IMR-90 (cell line): ENCODE results near the gene NUP50. TPM values are rescaled to one million over a fixed set of nuclear protein-coding genes. Genes with fewer than 3 reads are reported as not detected.

Source experiments
- ATAC-seq: fragments of 200-7000 bp; cut with Tn5 transposase; 2 replicates; pipeline ENCODE4 v1.9.1; 2020; ENCODE audit warnings: low read depth, mild to moderate bottlenecking, moderate library complexity
- BruUV-seq: library from RNA; stranded (reverse); fragments of 400-500 nt; replicated peaks from 2 replicates; lab custom pipeline; 2021; lab: Mats Ljungman, UMichigan
- CTCF ChIA-PET: fragments of 300-600 bp; formaldehyde crosslinking; extraction: SDS; loops from one replicate; lab custom pipeline; 2021; ENCODE audit warnings: antibody characterized with exemption; lab: Yijun Ruan, JAX
- POLR2A ChIA-PET: fragments of 300-600 bp; sonication (Branson Sonifier 250); formaldehyde crosslinking; loops from one replicate; lab custom pipeline; 2022; ENCODE audit warnings: antibody characterized with exemption; ENCODE audit not compliant: unreplicated experiment; lab: Charles Lee
- DNase-seq: peaks from one replicate; pipeline ENCODE4 v3.0.0; 2013
- H2AFZ ChIP-seq: replicated peaks from 2 replicates; pipeline ENCODE3; 2013; ENCODE audit warnings: low read length, mild to moderate bottlenecking; ENCODE audit not compliant: poor library complexity
- H2AK5ac ChIP-seq: 2 replicates; pipeline ENCODE4 v1.6.1; 2013; ENCODE audit warnings: low read depth, low read length, inconsistent platforms
- H2AK9ac ChIP-seq: replicated peaks from 2 replicates; pipeline ENCODE3; 2013; ENCODE audit warnings: mild to moderate bottlenecking, low read depth, low read length, moderate library complexity; ENCODE audit not compliant: poor library complexity
- H2BK120ac ChIP-seq: 2 replicates; pipeline ENCODE4 v1.6.1; 2013; ENCODE audit warnings: low read depth, low read length, inconsistent platforms
- H2BK15ac ChIP-seq: 3 replicates; pipeline ENCODE4 v1.6.1; 2013; ENCODE audit warnings: low read depth, low read length, inconsistent platforms
- H2BK20ac ChIP-seq: 2 replicates; pipeline ENCODE4 v1.6.1; 2013; ENCODE audit warnings: low read depth, mild to moderate bottlenecking, inconsistent platforms, low read length, moderate library complexity
- H2BK5ac ChIP-seq: 2 replicates; pipeline ENCODE4 v1.6.1; 2013; ENCODE audit warnings: mild to moderate bottlenecking, low read depth, low read length, inconsistent platforms; ENCODE audit not compliant: poor library complexity, severe bottlenecking
- H3K14ac ChIP-seq: replicated peaks from 2 replicates; pipeline ENCODE4 v1.6.1; 2013; ENCODE audit warnings: low read depth, low read length, inconsistent platforms
- H3K18ac ChIP-seq: 2 replicates; pipeline ENCODE4 v1.6.1; 2013; ENCODE audit warnings: low read depth, low read length, control low read depth
- H3K23ac ChIP-seq: 2 replicates; pipeline ENCODE4 v1.6.1; 2013; ENCODE audit warnings: low read depth, low read length, inconsistent platforms
- H3K27ac ChIP-seq: 2 replicates; pipeline ENCODE4 v1.5.1; 2013; ENCODE audit warnings: mild to moderate bottlenecking, control low read depth, low read length; ENCODE audit not compliant: insufficient read depth
- H3K27me3 ChIP-seq: 2 replicates; pipeline ENCODE4 v1.6.1; 2013; ENCODE audit warnings: low read length; ENCODE audit not compliant: control insufficient read depth, insufficient read depth
- H3K36me3 ChIP-seq: 2 replicates; pipeline ENCODE4 v1.6.1; 2013; ENCODE audit warnings: low read length, mixed read lengths; ENCODE audit not compliant: control insufficient read depth, insufficient read depth
- H3K4ac ChIP-seq: 2 replicates; pipeline ENCODE4 v1.6.1; 2013; ENCODE audit warnings: low read depth, low read length, inconsistent platforms
- H3K4me1 ChIP-seq: 2 replicates; pipeline ENCODE4 v1.6.1; 2013; ENCODE audit warnings: low read length, mixed read lengths; ENCODE audit not compliant: control insufficient read depth, insufficient read depth
- H3K4me2 ChIP-seq: 2 replicates; pipeline ENCODE4 v1.6.1; 2013; ENCODE audit warnings: low read depth, mild to moderate bottlenecking, control low read depth, low read length, moderate library complexity
- H3K4me3 ChIP-seq: 2 replicates; pipeline ENCODE4 v1.5.1; 2013; ENCODE audit warnings: low read depth, mild to moderate bottlenecking, control low read depth, low read length, moderate library complexity; ENCODE audit not compliant: insufficient read depth
- H3K56ac ChIP-seq: 2 replicates; pipeline ENCODE4 v1.6.1; 2013; ENCODE audit warnings: low read length, inconsistent platforms; ENCODE audit not compliant: insufficient read depth; ENCODE audit errors: extremely low read depth
- H3K79me1 ChIP-seq, 2 experiments: 2 replicates each; pipeline ENCODE4 v1.6.1; 2013; ENCODE audit warnings: low read length in 2 of 2, inconsistent platforms in 1 of 2, low read depth in 1 of 2
- H3K9ac ChIP-seq: 2 replicates; pipeline ENCODE4 v1.6.1; 2013; ENCODE audit warnings: low read depth, low read length, control low read depth
- H3K9me1 ChIP-seq: 2 replicates; pipeline ENCODE4 v1.6.1; 2013; ENCODE audit warnings: low read length, inconsistent platforms; ENCODE audit not compliant: insufficient read depth
- H3K9me3 ChIP-seq: 2 replicates; pipeline ENCODE4 v1.6.1; 2013; ENCODE audit warnings: low read length; ENCODE audit not compliant: control insufficient read depth, insufficient read depth
- H4K20me1 ChIP-seq: 2 replicates; pipeline ENCODE4 v1.6.1; 2013; ENCODE audit warnings: low read length, inconsistent platforms; ENCODE audit not compliant: insufficient read depth
- H4K5ac ChIP-seq: 2 replicates; pipeline ENCODE4 v1.6.1; 2013; ENCODE audit warnings: mild to moderate bottlenecking, low read depth, low read length, control low read depth
- H4K8ac ChIP-seq, 2 experiments: 2 replicates each; pipeline ENCODE4 v1.6.1; 2013; ENCODE audit warnings: low read depth in 2 of 2, low read length in 2 of 2, control low read depth in 1 of 2, inconsistent platforms in 1 of 2
- H4K91ac ChIP-seq: 2 replicates; pipeline ENCODE4 v1.6.1; 2013; ENCODE audit warnings: low read depth, low read length, inconsistent platforms; ENCODE audit not compliant: insufficient read depth
- CEBPB ChIP-seq: IDR thresholded peaks from 2 replicates; pipeline ENCODE4 v1.6.1; 2012; ENCODE audit warnings: low read depth, low read length, improper control_type of control experiment
- FOS ChIP-seq: fragments of 150-350 bp; IDR thresholded peaks from 2 replicates; pipeline ENCODE4 v1.6.1; 2016; ENCODE audit warnings: low read depth, low read length
- MXI1 ChIP-seq: IDR thresholded peaks from 2 replicates; pipeline ENCODE4 v1.6.1; 2012; ENCODE audit warnings: low read depth, mild to moderate bottlenecking, low read length, moderate library complexity, borderline replicate concordance
- POLR2A ChIP-seq: IDR thresholded peaks from 2 replicates; pipeline ENCODE4 v1.6.1; 2012; ENCODE audit warnings: mild to moderate bottlenecking, low read depth, low read length
- RAD21 ChIP-seq: IDR thresholded peaks from 2 replicates; pipeline ENCODE4 v1.6.1; 2012; ENCODE audit warnings: low read length, improper control_type of control experiment
- WGBS, 2 experiments: methylation state at CpG; one replicate each; pipeline versions ENCODE4 v1.1.5 to v1.1.7; 2013; ENCODE audit warnings: missing lambda C conversion rate in 2 of 2; ENCODE audit not compliant: insufficient read length in 1 of 2; ENCODE audit errors: extremely low coverage in 2 of 2; 5-methylcytosine and 5-hydroxymethylcytosine counted together
- dilution Hi-C: fragments of 300-500 bp; cut with HindIII; formaldehyde crosslinking; loops from one replicate; pipeline ENCODE4 v1.14.3; 2018; ENCODE audit warnings: low sequenced_read_pairs; ENCODE audit not compliant: unreplicated experiment
- in situ Hi-C: fragments of 300-500 bp; cut with MboI; formaldehyde crosslinking; loops from 3 replicates; pipeline ENCODE4 v1.14.3; 2019; ENCODE audit warnings: low sequenced_read_pairs, inconsistent platforms, mixed read lengths
- intact Hi-C: fragments of 100-400 bp; cut with micrococcal nuclease; formaldehyde crosslinking; loops from 2 replicates; pipeline ENCODE4 v1.10.0; 2022
- polyA plus RNA-seq, 3 experiments: library from polyadenylated mRNA; depleted of rRNA; stranded (reverse); fragments of >200 nt; gene quantifications; 2 replicates each; pipeline ENCODE4 v1.2.3, GENCODE V29; 2012; ENCODE audit warnings: low replicate concordance in 1 of 3
- total RNA-seq: library from RNA; depleted of rRNA; stranded (reverse); fragments of >200 nt; gene quantifications from 2 replicates; pipeline ENCODE4 v1.2.3, GENCODE V29; 2012
- TF ChIP-seq, protein P1 (sequence below): fragments of 150-350 bp; IDR thresholded peaks from 2 replicates; pipeline ENCODE4 v1.6.1; 2017; ENCODE audit warnings: mild to moderate bottlenecking, antibody characterized with exemption, low read length, low read depth

Gene NUP50
- total and polyA plus RNA-seq, 2 of the 4 experiments (the other 2 are of a cell fraction), result 12.8 to 65.4 TPM

- CTCF ChIA-PET, result no interaction called here
- WGBS, 2 experiments, result 89% methylated on average over 3 of the region's 14 CpGs; no CpG with 5 or more reads in 1 of the 2 experiments
- H2AFZ ChIP-seq, result no peak overlapping the region
- dilution Hi-C loops (no loop called here), intact Hi-C loops (no loop called here), in situ Hi-C loops (no loop called here)
- H3K9ac ChIP-seq, result no peak overlapping the region
- H4K8ac ChIP-seq, result no peak overlapping the region
- POLR2A ChIA-PET, result no interaction called here
- TF ChIP-seq FOS (no peak), RAD21 (no peak), POLR2A (no peak), CEBPB (peak; percentile 81), MXI1 (no peak)
- TF ChIP-seq, protein P1, sequence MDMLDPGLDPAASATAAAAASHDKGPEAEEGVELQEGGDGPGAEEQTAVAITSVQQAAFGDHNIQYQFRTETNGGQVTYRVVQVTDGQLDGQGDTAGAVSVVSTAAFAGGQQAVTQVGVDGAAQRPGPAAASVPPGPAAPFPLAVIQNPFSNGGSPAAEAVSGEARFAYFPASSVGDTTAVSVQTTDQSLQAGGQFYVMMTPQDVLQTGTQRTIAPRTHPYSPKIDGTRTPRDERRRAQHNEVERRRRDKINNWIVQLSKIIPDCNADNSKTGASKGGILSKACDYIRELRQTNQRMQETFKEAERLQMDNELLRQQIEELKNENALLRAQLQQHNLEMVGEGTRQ, result no peak
- H2BK20ac ChIP-seq, result no peak overlapping the region
- H3K9me1 ChIP-seq, result 0 out of 2 replicates have a peak, but pooled peaks cover 4% of the 10 kb centered on the region
- no peaks in the 10 kb centered on the region for H3K4me1 ChIP-seq
- H3K23ac ChIP-seq, result no peak overlapping the region
- no peaks in the 10 kb centered on the region for H3K9me3 ChIP-seq
- H3K18ac ChIP-seq, result no peak overlapping the region
- H2AK5ac ChIP-seq, result no peak overlapping the region; the same call in 1 of the 2 replicates
- H4K20me1 ChIP-seq, result peaks cover 29% of the 10 kb centered on the region
- no peaks in the 10 kb centered on the region for H3K27me3 ChIP-seq
- H2BK5ac ChIP-seq, result no peak overlapping the region
- peaks cover 16 to 69% of the 10 kb centered on the region in 2 experiments for H3K79me1 ChIP-seq
- H4K91ac ChIP-seq, result no peak overlapping the region
- ATAC-seq, result no peak
- no peak overlapping the region for H2BK15ac ChIP-seq
- H3K4ac ChIP-seq, result no peak overlapping the region
- H3K56ac ChIP-seq, result no peak overlapping the region
- no peak overlapping the region for H3K4me3 ChIP-seq
- no peak overlapping the region for H4K5ac ChIP-seq
- H3K36me3 ChIP-seq, result peaks cover 48% of the 10 kb centered on the region
- BruUV-seq, result no TSS peak
- no peak overlapping the region for H3K4me2 ChIP-seq
- no peak overlapping the region for H2BK120ac ChIP-seq
- no peak overlapping the region for H3K27ac ChIP-seq
- no peak overlapping the region for H2AK9ac ChIP-seq
- no peak overlapping the region for H3K14ac ChIP-seq
- no peak for DNase-seq
These were observed 16.5 kb downstream of the NUP50 start for GRCh38 chr22:45180146-45180679.
